ENCODE measurements around the gene HBP1.
"Not testable (repeated sequence)": the region's sequence is repeated elsewhere in the genome, so short reads cannot be mapped to it uniquely, and the experiment has no call there.

Gene HBP1

DNA sequence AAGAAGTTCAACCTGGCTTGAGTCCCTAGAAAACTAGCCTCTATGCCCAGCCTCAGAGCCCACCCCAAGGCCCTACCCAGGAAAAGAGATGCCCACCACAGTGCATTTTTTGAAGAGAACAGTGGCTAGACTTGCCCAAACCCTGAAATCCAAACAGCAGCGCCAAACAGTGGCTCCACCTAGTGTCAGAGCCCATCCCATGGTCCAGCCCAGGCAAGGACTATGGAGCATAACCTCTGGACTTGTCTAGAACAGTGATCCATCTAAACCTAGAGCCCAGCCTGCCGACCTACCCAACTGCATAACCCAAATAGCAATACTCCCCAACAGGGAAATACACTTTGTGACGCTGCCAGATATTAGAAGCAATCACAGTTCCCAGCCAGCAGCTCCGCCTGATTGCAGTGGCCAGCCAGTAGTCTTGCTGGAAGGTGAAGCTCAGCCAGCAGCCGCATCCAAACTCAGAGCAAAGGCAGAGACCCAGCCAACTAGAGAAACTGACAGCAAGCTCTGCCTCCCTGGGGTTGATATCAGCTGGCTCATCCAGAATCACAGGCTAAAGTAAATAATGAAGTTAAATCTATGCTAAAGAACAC, 44.5 kb downstream of the HBP1 start:
- FAIRE-seq (no peak), DNase-seq (ENCODE audit: insufficient read length) (no peak)
- TF ChIP-seq POLR2AphosphoS5 (IDR thresholded peaks at IDR 0.05; ENCODE audit: low read depth, low read length) = no peak
- no peak for TF ChIP-seq TAF1 (IDR thresholded peaks at IDR 0.05; ENCODE audit: borderline replicate concordance, low read depth, low read length)
- no peak for TF ChIP-seq POLR2A (IDR thresholded peaks at IDR 0.05; ENCODE audit: low read depth, low read length)

DNA sequence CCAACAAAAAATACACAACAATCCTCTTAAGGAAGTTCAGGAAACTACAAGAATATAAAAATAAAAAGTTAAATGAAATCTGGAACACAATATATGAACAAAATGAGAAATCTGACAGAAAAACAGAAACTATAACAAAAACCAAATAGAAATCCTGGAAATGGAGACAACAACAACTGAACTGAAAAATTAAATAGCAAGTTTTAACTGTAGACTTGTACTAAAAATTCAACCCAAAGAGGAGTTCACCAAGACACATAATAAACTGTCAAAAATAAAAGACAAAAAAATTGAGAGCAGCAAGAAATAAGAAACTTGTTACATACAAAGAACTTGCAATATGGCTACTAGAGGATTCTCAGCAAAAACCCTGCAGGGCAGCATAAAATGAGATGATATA, 45.1 kb downstream of the HBP1 start:
- TF ChIP-seq POLR2A (IDR thresholded peaks at IDR 0.05; ENCODE audit: low read depth, low read length) (no peak), POLR2AphosphoS5 (IDR thresholded peaks at IDR 0.05; ENCODE audit: low read depth, low read length) (no peak), TAF1 (IDR thresholded peaks at IDR 0.05; ENCODE audit: borderline replicate concordance, low read depth, low read length) (no peak)
- no peak for DNase-seq (ENCODE audit: insufficient read length)
- no peak for FAIRE-seq

DNA sequence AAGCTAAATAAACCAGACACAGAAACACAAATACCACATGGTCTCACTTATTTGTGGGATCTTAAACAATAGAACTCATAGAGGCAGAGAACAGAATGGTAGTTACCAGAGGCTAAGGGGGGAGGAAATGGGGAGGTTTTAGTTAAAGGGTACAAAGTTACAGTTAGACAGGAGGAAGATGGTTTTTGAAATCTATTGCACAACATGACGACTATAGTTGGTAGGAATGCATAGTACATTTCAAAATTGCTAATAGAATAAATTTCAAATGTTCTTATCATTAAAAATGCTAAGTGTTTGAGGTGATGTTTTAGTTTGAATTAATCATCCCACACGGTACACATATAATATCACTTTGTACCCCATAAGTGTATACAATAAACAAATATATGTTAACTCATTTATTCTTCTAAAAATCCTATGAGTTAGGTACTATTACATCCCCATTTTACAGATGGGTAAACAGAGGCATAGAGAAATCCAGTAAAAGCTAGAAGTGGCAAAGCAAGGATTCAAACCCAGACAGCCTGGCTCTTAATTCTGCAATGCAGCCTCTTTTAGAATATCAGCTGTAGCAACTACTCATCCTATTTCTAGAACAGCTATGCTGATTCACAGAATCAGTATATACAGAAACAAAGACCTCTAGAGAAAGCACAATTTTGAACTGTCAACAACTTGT, 50.9 kb downstream of the HBP1 start:
- FAIRE-seq = no peak
- no peak for TF ChIP-seq POLR2AphosphoS5 (IDR thresholded peaks at IDR 0.05; ENCODE audit: low read depth, low read length)
- no peak for TF ChIP-seq POLR2A (IDR thresholded peaks at IDR 0.05; ENCODE audit: low read depth, low read length)
- TF ChIP-seq TAF1 (IDR thresholded peaks at IDR 0.05; ENCODE audit: borderline replicate concordance, low read depth, low read length) = no peak
- no peak for DNase-seq (ENCODE audit: insufficient read length)

GRCh38 chr7:107220356-107220755, 51.6 kb downstream of the HBP1 start:
- DNase-seq (ENCODE audit: insufficient read length) = no peak
- FAIRE-seq = no peak
- no peak for TF ChIP-seq POLR2A (IDR thresholded peaks at IDR 0.05; ENCODE audit: low read depth, low read length)
- no peak for TF ChIP-seq POLR2AphosphoS5 (IDR thresholded peaks at IDR 0.05; ENCODE audit: low read depth, low read length)
- no peak for TF ChIP-seq TAF1 (IDR thresholded peaks at IDR 0.05; ENCODE audit: borderline replicate concordance, low read depth, low read length)

GRCh38 chr7:107220806-107221205, 52.0 kb downstream of the HBP1 start:
- not testable (repeated sequence) for DNase-seq (ENCODE audit: insufficient read length); FAIRE-seq

GRCh38 chr7:107224374-107225223, 55.8 kb downstream of the HBP1 start:
- FAIRE-seq = no peak
- TF ChIP-seq POLR2AphosphoS5 (IDR thresholded peaks at IDR 0.05; ENCODE audit: low read depth, low read length) (no peak), POLR2A (IDR thresholded peaks at IDR 0.05; ENCODE audit: low read depth, low read length) (no peak), TAF1 (IDR thresholded peaks at IDR 0.05; ENCODE audit: borderline replicate concordance, low read depth, low read length) (no peak)
- DNase-seq (ENCODE audit: insufficient read length) = no peak

DNA sequence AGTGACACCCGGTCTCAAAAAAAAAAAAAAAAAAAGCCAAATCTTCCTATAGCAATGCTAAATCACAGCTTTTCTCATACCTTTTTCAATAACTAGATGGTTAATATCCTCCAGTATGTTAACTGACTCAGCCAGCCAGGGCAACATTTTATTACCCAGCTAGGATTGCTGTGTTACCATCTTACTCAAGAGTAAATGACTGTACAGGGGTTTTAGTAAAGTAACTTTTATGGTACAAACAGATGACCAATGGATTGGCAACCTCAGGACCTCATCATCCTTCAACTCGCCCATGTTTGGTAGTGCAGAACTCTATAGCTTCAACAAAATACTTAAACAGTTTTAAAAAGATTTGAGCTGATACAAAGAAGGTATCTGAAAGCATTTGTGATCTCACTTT, 59.5 kb downstream of the HBP1 start:
- no peak for TF ChIP-seq POLR2A (IDR thresholded peaks at IDR 0.05; ENCODE audit: low read depth, low read length)
- TF ChIP-seq POLR2AphosphoS5 (IDR thresholded peaks at IDR 0.05; ENCODE audit: low read depth, low read length) = no peak
- no peak for TF ChIP-seq TAF1 (IDR thresholded peaks at IDR 0.05; ENCODE audit: borderline replicate concordance, low read depth, low read length)
- FAIRE-seq (no peak), DNase-seq (ENCODE audit: insufficient read length) (no peak)

GRCh38 chr7:107230334-107230733, 61.5 kb downstream of the HBP1 start:
- no peak for TF ChIP-seq TAF1 (IDR thresholded peaks at IDR 0.05; ENCODE audit: borderline replicate concordance, low read depth, low read length)
- no peak for TF ChIP-seq POLR2A (IDR thresholded peaks at IDR 0.05; ENCODE audit: low read depth, low read length)
- TF ChIP-seq POLR2AphosphoS5 (IDR thresholded peaks at IDR 0.05; ENCODE audit: low read depth, low read length) = no peak
- DNase-seq (ENCODE audit: insufficient read length) = no peak
- no peak for FAIRE-seq

GRCh38 chr7:107232568-107233090, 63.8 kb downstream of the HBP1 start:
- TF ChIP-seq TAF1 (IDR thresholded peaks at IDR 0.05; ENCODE audit: borderline replicate concordance, low read depth, low read length) (no peak), POLR2A (IDR thresholded peaks at IDR 0.05; ENCODE audit: low read depth, low read length) (no peak), POLR2AphosphoS5 (IDR thresholded peaks at IDR 0.05; ENCODE audit: low read depth, low read length) (no peak)
- DNase-seq (ENCODE audit: insufficient read length) = no peak
- no peak for FAIRE-seq

DNA sequence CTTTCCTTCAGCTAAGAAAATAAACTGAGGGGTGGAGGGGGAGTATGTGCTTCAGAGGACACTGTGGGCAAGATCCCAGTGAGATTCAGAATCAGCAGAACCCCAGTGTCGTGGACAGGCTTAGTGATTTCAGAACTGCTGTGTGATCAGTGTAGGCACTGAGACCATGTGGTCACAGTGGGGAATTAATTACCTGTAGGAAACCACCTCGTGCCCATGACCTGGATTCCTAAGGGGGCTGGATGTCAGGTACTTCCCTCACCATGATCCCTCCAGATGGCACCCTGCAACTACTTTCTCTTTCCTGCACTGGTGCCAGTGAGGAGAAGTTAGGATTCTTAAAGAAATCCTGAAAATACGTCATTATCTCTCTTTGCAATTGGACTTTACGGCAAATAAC, 64.4 kb downstream of the HBP1 start:
- FAIRE-seq (no peak), DNase-seq (ENCODE audit: insufficient read length) (no peak)
- TF ChIP-seq POLR2A (IDR thresholded peaks at IDR 0.05; ENCODE audit: low read depth, low read length) (no peak), TAF1 (IDR thresholded peaks at IDR 0.05; ENCODE audit: borderline replicate concordance, low read depth, low read length) (no peak), POLR2AphosphoS5 (IDR thresholded peaks at IDR 0.05; ENCODE audit: low read depth, low read length) (no peak)

DNA sequence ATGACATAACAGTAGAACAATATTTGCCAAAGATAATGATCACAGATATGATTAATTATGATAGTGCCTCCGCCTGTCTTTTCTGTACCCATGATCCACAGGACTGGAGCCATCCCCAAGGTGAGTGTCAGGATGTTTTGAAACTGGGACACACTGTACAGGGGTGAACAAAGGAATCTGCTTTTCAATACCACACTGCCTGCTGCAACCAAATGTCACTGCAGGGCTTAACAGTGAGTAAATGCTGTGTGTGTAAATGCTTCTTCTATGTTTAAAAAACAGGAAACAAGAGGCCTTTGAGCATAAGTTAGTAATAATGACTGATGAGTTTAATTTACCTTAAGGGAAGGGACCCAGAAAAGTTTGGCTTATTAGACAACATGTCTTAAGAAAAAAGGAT, 65.2 kb downstream of the HBP1 start:
- FAIRE-seq (no peak), DNase-seq (ENCODE audit: insufficient read length) (no peak)
- TF ChIP-seq POLR2A (IDR thresholded peaks at IDR 0.05; ENCODE audit: low read depth, low read length) (no peak), TAF1 (IDR thresholded peaks at IDR 0.05; ENCODE audit: borderline replicate concordance, low read depth, low read length) (no peak), POLR2AphosphoS5 (IDR thresholded peaks at IDR 0.05; ENCODE audit: low read depth, low read length) (no peak)

All from GM12892 (cell line).